GM12865 (cell line): ENCODE measurements around the gene HECW1.

Experiments used
- DNase-seq: peaks from one replicate; pipeline ENCODE4 v3.0.0; 2010; ENCODE audit warnings: low read depth
- H3K4me3 ChIP-seq: 2 replicates; pipeline ENCODE4 v1.5.1; 2011; ENCODE audit warnings: mild to moderate bottlenecking, low read depth, low read length, control low read depth
- CTCF ChIP-seq: IDR thresholded peaks from 2 replicates; pipeline ENCODE4 v1.5.1; 2011; ENCODE audit warnings: low read length, control low read depth, low read depth, inconsistent platforms; ENCODE audit not compliant: insufficient read depth; ENCODE audit errors: missing control alignments

Gene HECW1

GRCh38 chr7:43441231-43442130 is 329.0 kb downstream of the HECW1 start:
- no peak overlapping the region for H3K4me3 ChIP-seq
- DNase-seq = no peak
- TF ChIP-seq CTCF = no peak

GRCh38 chr7:43443381-43443780 is 330.9 kb downstream of the HECW1 start:
- DNase-seq = no peak
- TF ChIP-seq CTCF = no peak
- H3K4me3 ChIP-seq = no peak overlapping the region

DNA sequence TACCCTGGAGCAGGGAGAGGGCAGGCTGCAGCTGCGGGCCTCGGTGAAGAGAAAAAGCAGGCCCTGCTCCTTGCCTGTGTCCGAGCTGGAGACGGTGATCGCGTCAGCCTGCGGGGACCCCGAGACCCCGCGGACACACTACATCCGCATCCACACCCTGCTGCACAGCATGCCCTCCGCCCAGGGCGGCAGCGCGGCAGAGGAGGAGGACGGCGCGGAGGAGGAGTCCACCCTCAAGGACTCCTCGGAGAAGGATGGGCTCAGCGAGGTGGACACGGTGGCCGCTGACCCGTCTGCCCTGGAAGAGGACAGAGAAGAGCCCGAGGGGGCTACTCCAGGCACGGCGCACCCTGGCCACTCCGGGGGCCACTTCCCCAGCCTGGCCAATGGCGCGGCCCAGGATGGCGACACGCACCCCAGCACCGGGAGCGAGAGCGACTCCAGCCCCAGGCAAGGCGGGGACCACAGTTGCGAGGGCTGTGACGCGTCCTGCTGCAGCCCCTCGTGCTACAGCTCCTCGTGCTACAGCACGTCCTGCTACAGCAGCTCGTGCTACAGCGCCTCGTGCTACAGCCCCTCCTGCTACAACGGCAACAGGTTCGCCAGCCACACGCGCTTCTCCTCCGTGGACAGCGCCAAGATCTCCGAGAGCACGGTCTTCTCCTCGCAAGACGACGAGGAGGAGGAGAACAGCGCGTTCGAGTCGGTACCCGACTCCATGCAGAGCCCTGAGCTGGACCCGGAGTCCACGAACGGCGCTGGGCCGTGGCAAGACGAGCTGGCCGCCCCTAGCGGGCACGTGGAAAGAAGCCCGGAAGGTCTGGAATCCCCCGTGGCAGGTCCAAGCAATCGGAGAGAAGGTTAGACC is 332.5 kb downstream of the HECW1 start:
- H3K4me3 ChIP-seq = no peak overlapping the region
- no peak for TF ChIP-seq CTCF
- no peak for DNase-seq

DNA sequence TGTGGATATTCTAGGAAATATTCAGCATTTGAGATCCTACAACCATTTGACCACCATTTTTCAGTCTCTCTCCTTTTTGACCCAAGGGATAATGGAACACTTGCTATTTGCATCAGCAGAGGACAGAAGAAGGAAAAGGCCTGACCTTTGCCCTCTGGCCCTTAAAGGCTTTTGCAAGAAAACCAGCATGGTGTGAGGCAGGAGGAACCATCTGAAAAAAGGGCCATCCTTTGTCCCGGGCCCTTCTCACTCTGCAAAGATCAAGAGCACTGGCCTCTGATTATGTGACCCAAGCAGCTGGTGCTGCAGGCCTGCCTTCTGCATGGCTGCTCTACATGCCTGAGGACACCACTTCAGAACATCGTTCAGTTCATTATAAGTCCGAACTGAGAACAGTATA is 337.1 kb downstream of the HECW1 start:
- TF ChIP-seq CTCF = no peak
- no peak overlapping the region for H3K4me3 ChIP-seq
- DNase-seq = no peak

GRCh38 chr7:43450894-43451293 is 338.4 kb downstream of the HECW1 start:
- DNase-seq = no peak
- TF ChIP-seq CTCF = no peak
- H3K4me3 ChIP-seq = no peak overlapping the region

GRCh38 chr7:43454936-43455518 is 342.6 kb downstream of the HECW1 start:
- TF ChIP-seq CTCF = peak; percentile 36
- no peak overlapping the region for H3K4me3 ChIP-seq
- DNase-seq = peak; percentile 44
